B cell (primary cell): ENCODE data around the gene IFI27L2. TPM values are rescaled to one million over a fixed set of nuclear protein-coding genes. Genes with fewer than 3 reads are reported as not detected.

Source experiments
- ATAC-seq: fragments of 200-7000 bp; cut with Tn5 transposase; one replicate; pipeline ENCODE4 v1.10.0; 2021; ENCODE audit warnings: low read depth, mild to moderate bottlenecking, moderate number of reproducible peaks, moderate library complexity
- CTCF ChIA-PET: fragments of 350-600 bp; sonication (Branson Sonifier 250); formaldehyde crosslinking; loops from one replicate; lab custom pipeline; 2021; ENCODE audit warnings: antibody characterized with exemption, inconsistent platforms; lab: Charles Lee
- POLR2A ChIA-PET: fragments of 350-600 bp; sonication (Branson Sonifier 250); formaldehyde crosslinking; loops from one replicate; lab custom pipeline; 2021; ENCODE audit warnings: antibody characterized with exemption; lab: Charles Lee
- DNase-seq: peaks from one replicate; pipeline ENCODE4 v3.0.0; 2013
- H2AFZ ChIP-seq: 2 replicates; pipeline ENCODE4 v1.6.1; 2012; ENCODE audit warnings: mild to moderate bottlenecking, low read depth, low read length; ENCODE audit not compliant: insufficient read depth, poor library complexity, severe bottlenecking
- H3K27ac ChIP-seq, 2 donors: 1 replicate in 1 of 2; 2 replicates in 1 of 2; pipeline ENCODE4 v1.5.1; 2012 to 2013; ENCODE audit warnings: low read length in 2 of 2, mild to moderate bottlenecking in 2 of 2, moderate library complexity in 1 of 2
- H3K27me3 ChIP-seq, 4 experiments: fragments of 200-600 bp in 1 of 4; sonication (generic) in 1 of 4; replicated peaks in 1 of 4; 1 replicate in 2 of 4; 2 replicates in 2 of 4; pipeline versions ENCODE4 v1.6.1 to v1.7.0; 2013 to 2016; ENCODE audit warnings: low read length in 3 of 4, mild to moderate bottlenecking in 2 of 4, mixed read lengths in 1 of 4, moderate library complexity in 1 of 4; ENCODE audit not compliant: insufficient read depth in 4 of 4, control insufficient read depth in 3 of 4; ENCODE audit errors: control extremely low read depth in 1 of 4
- H3K36me3 ChIP-seq, 2 experiments: replicated peaks in 1 of 2; 1 replicate in 1 of 2; 2 replicates in 1 of 2; pipeline versions ENCODE4 v1.6.1 to v1.7.1; 2013; ENCODE audit warnings: low read length in 1 of 2; ENCODE audit not compliant: insufficient read depth in 2 of 2, control insufficient read depth in 1 of 2; ENCODE audit errors: control extremely low read depth in 1 of 2, extremely low read depth in 1 of 2
- H3K4me1 ChIP-seq, 2 donors: fragments of 200-600 bp in 1 of 2; sonication (generic) in 1 of 2; 1 replicate in 1 of 2; 2 replicates in 1 of 2; pipeline versions ENCODE4 v1.5.1 to v1.6.1; 2013 to 2017; ENCODE audit warnings: low read length in 2 of 2; ENCODE audit not compliant: control insufficient read depth in 2 of 2, insufficient read depth in 2 of 2
- H3K4me2 ChIP-seq: replicated peaks from 2 replicates; pipeline ENCODE3; 2012; ENCODE audit warnings: mild to moderate bottlenecking, low read depth, low read length; ENCODE audit not compliant: poor library complexity, severe bottlenecking
- H3K4me3 ChIP-seq, 5 experiments: fragments of 200-600 bp in 1 of 5; sonication (generic) in 1 of 5; 1 replicate in 3 of 5; 2 replicates in 2 of 5; pipeline versions ENCODE4 v1.5.1 to v1.7.0; 2011 to 2016; ENCODE audit warnings: low read length in 4 of 5, mild to moderate bottlenecking in 4 of 5, low read depth in 2 of 5, control low read depth in 1 of 5, moderate library complexity in 1 of 5; ENCODE audit not compliant: insufficient read depth in 1 of 5; ENCODE audit errors: control extremely low read depth in 1 of 5, extremely low read depth in 1 of 5
- H3K79me2 ChIP-seq: fragments of 200-600 bp; sonication (generic); one replicate; pipeline ENCODE4 v1.6.0; 2016; ENCODE audit warnings: low read length; ENCODE audit not compliant: control insufficient read depth, insufficient read depth
- H3K9ac ChIP-seq: fragments of 200-600 bp; sonication (generic); 2 replicates; pipeline ENCODE4 v1.6.1; 2017; ENCODE audit warnings: mild to moderate bottlenecking, low read length, moderate library complexity
- H3K9me3 ChIP-seq, 3 donors: one replicate each; pipeline versions ENCODE4 v1.6.1 to v1.7.1; 2013; ENCODE audit warnings: low read length in 2 of 3; ENCODE audit not compliant: control insufficient read depth in 2 of 3, insufficient read depth in 1 of 3; ENCODE audit errors: control extremely low read depth in 1 of 3
- H4K20me1 ChIP-seq: 2 replicates; pipeline ENCODE4 v1.6.0; 2012; ENCODE audit warnings: mild to moderate bottlenecking, low read length; ENCODE audit not compliant: insufficient read depth, control insufficient read depth, poor library complexity, severe bottlenecking
- H3K27ac Mint-ChIP-seq: one replicate; pipeline ENCODE4 v1.8.0; 2021; ENCODE audit warnings: mixed read lengths
- H3K27me3 Mint-ChIP-seq: one replicate; pipeline ENCODE4 v1.8.0; 2021; ENCODE audit warnings: mixed read lengths
- H3K4me1 Mint-ChIP-seq: one replicate; pipeline ENCODE4 v1.8.0; 2021; ENCODE audit warnings: mixed read lengths
- H3K4me3 Mint-ChIP-seq: one replicate; pipeline ENCODE4 v1.8.0; 2021; ENCODE audit warnings: mixed read lengths
- H3K9me3 Mint-ChIP-seq: one replicate; pipeline ENCODE4 v1.8.0; 2022; ENCODE audit warnings: mixed read lengths; ENCODE audit not compliant: insufficient read depth
- CTCF ChIP-seq: fragments of 200-600 bp; IDR thresholded peaks from one replicate; pipeline ENCODE4 v1.8.0; 2022; ENCODE audit warnings: antibody characterized with exemption, mild to moderate bottlenecking
- EZH2 ChIP-seq: IDR thresholded peaks from 2 replicates; pipeline ENCODE4 v1.6.1; 2012; ENCODE audit warnings: borderline replicate concordance, low read depth, mild to moderate bottlenecking, moderate library complexity, low read length; ENCODE audit not compliant: insufficient read depth, poor library complexity, severe bottlenecking
- WGBS: methylation state at CpG from one replicate; pipeline ENCODE4 v1.1.5; 2013; ENCODE audit warnings: missing lambda C conversion rate; ENCODE audit not compliant: insufficient coverage; 5-methylcytosine and 5-hydroxymethylcytosine counted together
- intact Hi-C: fragments of 100-400 bp; cut with micrococcal nuclease; formaldehyde crosslinking; loops from one replicate; pipeline ENCODE4 v1.10.0; 2022
- polyA plus RNA-seq: library from polyadenylated mRNA; depleted of rRNA; stranded (reverse); fragments of >200 nt; gene quantifications from 2 replicates; pipeline ENCODE4 v1.2.3, GENCODE V29; 2012
- total RNA-seq, 2 donors: library from RNA; stranded (reverse); fragments of 120-200 nt in 1 of 2; gene quantifications; 1 replicate in 1 of 2; 2 replicates in 1 of 2; pipeline versions ENCODE4 v1.2.3 to v1.2.4, GENCODE V29; 2013 to 2022

The IFI27L2 gene
- total and polyA plus RNA-seq, 2 donors (not counting 1 experiment from before 2014, with no cell fraction given), result 30.2 to 57.4 TPM

- H3K4me1 ChIP-seq, result peaks cover 12 to 18% of the 10 kb centered on the region in 2 donors
- peak overlapping the region; percentile 91 for H3K4me2 ChIP-seq
- TF ChIP-seq CTCF (no peak), EZH2 (no peak)
- peaks cover 0 to 4% (median 0%) of the 10 kb centered on the region in 4 experiments for H3K27me3 ChIP-seq
- no peak overlapping the region for H3K27ac ChIP-seq
- no peak for ATAC-seq
- H2AFZ ChIP-seq, result no peak overlapping the region
- peaks cover 14% of the 10 kb centered on the region for H3K4me1 Mint-ChIP-seq
- intact Hi-C loops, result no loop called here
- H3K9me3 Mint-ChIP-seq, result no peaks in the 10 kb centered on the region
- WGBS, result 97% methylated on average over 14 of the region's 14 CpGs
- H3K27me3 Mint-ChIP-seq, result peaks cover 7% of the 10 kb centered on the region
- H3K9ac ChIP-seq, result no peak overlapping the region
- H4K20me1 ChIP-seq, result no peaks in the 10 kb centered on the region
- H3K79me2 ChIP-seq, result no peaks in the 10 kb centered on the region
- H3K27ac Mint-ChIP-seq, result peak overlapping the region; percentile 68
- ChIA-PET CTCF (interaction anchor here (0.8 to 3.0 kb wide), 7 partner anchors 8 to 93 kb away, joined by 3 to 19 read pairs (median 5); partner anchors contain the start of genes DDX24 and IFI27L1), POLR2A (no interaction called here)
- H3K4me3 ChIP-seq, result no peak overlapping the region
- peaks cover 0 to 3% of the 10 kb centered on the region in 2 experiments for H3K36me3 ChIP-seq
- H3K4me3 Mint-ChIP-seq, result peak overlapping the region; percentile 94
- DNase-seq, result no peak
- peaks cover 0 to under 1% (median 0%) of the 10 kb centered on the region in 3 donors for H3K9me3 ChIP-seq
These were observed 1.1 kb downstream of the IFI27L2 start for GRCh38 chr14:94128216-94128839.

- H3K27ac ChIP-seq, result no peak overlapping the region
- ATAC-seq, result no peak
- no peak overlapping the region for H3K9ac ChIP-seq
- TF ChIP-seq EZH2 (no peak), CTCF (no peak)
- H2AFZ ChIP-seq, result no peak overlapping the region
- DNase-seq, result no peak
- peaks cover 0 to 4% (median 0%) of the 10 kb centered on the region in 3 donors for H3K9me3 ChIP-seq
- peaks cover 14% of the 10 kb centered on the region for H3K4me1 Mint-ChIP-seq
- H3K4me3 ChIP-seq, result no peak overlapping the region
- intact Hi-C loops, result no loop called here
- peaks cover 12 to 18% of the 10 kb centered on the region in 2 donors for H3K4me1 ChIP-seq
- H3K27me3 Mint-ChIP-seq, result peaks cover 4% of the 10 kb centered on the region
- H3K27ac Mint-ChIP-seq, result no peak overlapping the region
- H3K27me3 ChIP-seq, result peaks cover 0 to 4% (median 0%) of the 10 kb centered on the region in 4 experiments
- POLR2A ChIA-PET, result no interaction called here
- peak overlapping the region; percentile 13 for H3K4me3 Mint-ChIP-seq
- H3K79me2 ChIP-seq, result no peaks in the 10 kb centered on the region
- H3K9me3 Mint-ChIP-seq, result no peaks in the 10 kb centered on the region
- CTCF ChIA-PET, result interaction anchor here (0.9 to 2.8 kb wide), 4 partner anchors 9 to 92 kb away, joined by 3 to 19 read pairs (median 6); partner anchors contain the start of genes DDX24 and IFI27L1
- 100% methylated on average over 2 of the region's 6 CpGs for WGBS
- no peak overlapping the region for H3K4me2 ChIP-seq
- no peaks in the 10 kb centered on the region for H4K20me1 ChIP-seq
- peaks cover 0 to 3% of the 10 kb centered on the region in 2 experiments for H3K36me3 ChIP-seq
These were observed 2.1 kb downstream of the IFI27L2 start for GRCh38 chr14:94127330-94127729.
